ENCODE measurements around the gene FRAT1. TPM values are rescaled to one million over a fixed set of nuclear protein-coding genes. Genes with fewer than 3 reads are reported as not detected.

Gene FRAT1
- total and polyA plus RNA-seq, 10 donors, result 6.0 to 27.2 (median 15.0) TPM

GRCh38 chr10:97325754-97326153 lies 6.7 kb downstream of the FRAT1 start:
- DNase-seq, result no peak
- TF ChIP-seq POLR2A (IDR thresholded peaks at IDR 0.05) (no peak), CTCF (IDR thresholded peaks at IDR 0.05 in 8 of 11, conservative IDR thresholded peaks at IDR 0.05 in 3 of 11) (no peak), POLR2AphosphoS5 (IDR thresholded peaks at IDR 0.05) (no peak)
- H3K4me3 ChIP-seq, result no peak overlapping the region
- intact Hi-C loops (cut with DNase I; ENCODE audit: low total_unique reads), result no loop called here
- H3K27ac ChIP-seq, result no peak overlapping the region
- peaks cover 13 to 73% (median 49%) of the 10 kb centered on the region in 6 donors for H3K4me1 ChIP-seq
- WGBS, 5 donors, result 85 to 96% (median 92%) methylated on average over 9 of the region's 9 CpGs
- H3K36me3 ChIP-seq, result peaks cover 0 to 40% (median 8%) of the 10 kb centered on the region in 6 donors
- no peaks in the 10 kb centered on the region for H3K9me3 ChIP-seq
- no peaks in the 10 kb centered on the region for H3K27me3 ChIP-seq (replicated peaks in 1 of 7)

GRCh38 chr10:97327348-97328294 lies 8.6 kb downstream of the FRAT1 start:
- WGBS, 5 donors, result 76 to 83% (median 82%) methylated on average over 7 of the region's 7 CpGs
- Histone ChIP-seq H3K4me3 (no peak overlapping the region), H3K9me3 (no peaks in the 10 kb centered on the region), H3K36me3 (peaks cover 0 to 55% (median 8%) of the 10 kb centered on the region in 6 donors), H3K27ac (peak overlapping the region in 4 of 8 donors; percentile 30 to 100 (median 38)), H3K27me3 (replicated peaks in 1 of 7) (no peaks in the 10 kb centered on the region), H3K4me1 (peaks cover 14 to 73% (median 50%) of the 10 kb centered on the region in 6 donors)
- DNase-seq, result no peak
- TF ChIP-seq CTCF (IDR thresholded peaks at IDR 0.05 in 8 of 11, conservative IDR thresholded peaks at IDR 0.05 in 3 of 11), result no peak
- no peak for TF ChIP-seq POLR2AphosphoS5 (IDR thresholded peaks at IDR 0.05)
- no peak for TF ChIP-seq POLR2A (IDR thresholded peaks at IDR 0.05)
- intact Hi-C loops (cut with DNase I; ENCODE audit: low total_unique reads), result no loop called here

- 75 to 91% (median 86%) methylated on average over 3 of the region's 3 CpGs for WGBS, 5 donors
- Histone ChIP-seq H3K4me1 (peaks cover 19 to 72% (median 57%) of the 10 kb centered on the region in 6 donors), H3K4me3 (no peak overlapping the region), H3K9me3 (no peaks in the 10 kb centered on the region), H3K36me3 (peaks cover 0 to 55% (median 8%) of the 10 kb centered on the region in 6 donors), H3K27me3 (replicated peaks in 1 of 7) (no peaks in the 10 kb centered on the region), H3K27ac (peak overlapping the region in 2 of 8 donors; percentile 26 to 100)
- no peak for TF ChIP-seq CTCF (IDR thresholded peaks at IDR 0.05 in 8 of 11, conservative IDR thresholded peaks at IDR 0.05 in 3 of 11)
- no peak for TF ChIP-seq POLR2AphosphoS5 (IDR thresholded peaks at IDR 0.05)
- TF ChIP-seq POLR2A (IDR thresholded peaks at IDR 0.05), result no peak
- intact Hi-C loops (cut with DNase I; ENCODE audit: low total_unique reads), result no loop called here
- no peak for DNase-seq
Observed at GRCh38 chr10:97328646-97329453, 9.8 kb downstream of the FRAT1 start.

All from spleen (tissue), 11 donors.